Keratinocyte (primary cell): Measurements from ENCODE around the gene SRP54.

Source experiments
- EZH2 ChIP-seq: IDR thresholded peaks from one replicate; pipeline ENCODE4 v1.6.1; 2012; ENCODE audit warnings: inconsistent platforms, mild to moderate bottlenecking, low read length, moderate library complexity
- TF ChIP-seq, protein P1 (sequence below), 3 experiments: IDR thresholded peaks in 1 of 3; conservative IDR thresholded peaks in 1 of 3; optimal IDR thresholded peaks in 1 of 3; 2 replicates in 2 of 3; 3 replicates in 1 of 3; pipeline versions ENCODE3 to v1.5.1; 2011; ENCODE audit warnings: low read length in 3 of 3, mild to moderate bottlenecking in 3 of 3, moderate library complexity in 2 of 3, control low read depth in 1 of 3, inconsistent platforms in 1 of 3; ENCODE audit not compliant: insufficient read depth in 2 of 3; ENCODE audit errors: extremely low read depth in 1 of 3

DNA sequence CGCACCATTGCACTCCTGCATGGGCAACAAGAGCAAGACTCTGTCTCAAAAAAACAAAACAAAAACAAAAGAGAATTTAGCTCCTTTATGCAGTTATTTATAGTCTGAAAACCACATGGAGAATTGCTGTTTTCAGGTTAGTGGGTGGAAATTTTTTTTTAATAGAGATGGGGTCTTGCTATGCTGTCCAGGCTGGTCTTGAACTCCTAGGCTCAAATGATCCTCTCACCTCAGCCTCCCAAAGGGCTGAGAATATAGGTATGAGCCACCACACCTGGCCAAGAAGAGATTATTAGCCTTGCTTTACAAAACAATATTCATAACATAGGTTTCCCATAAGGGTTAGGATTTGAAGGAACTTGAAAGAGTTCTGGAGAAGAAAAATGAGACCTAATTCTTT lies 12.1 kb upstream of the SRP54 start:
- TF ChIP-seq EZH2 = no peak
- TF ChIP-seq, protein P1, sequence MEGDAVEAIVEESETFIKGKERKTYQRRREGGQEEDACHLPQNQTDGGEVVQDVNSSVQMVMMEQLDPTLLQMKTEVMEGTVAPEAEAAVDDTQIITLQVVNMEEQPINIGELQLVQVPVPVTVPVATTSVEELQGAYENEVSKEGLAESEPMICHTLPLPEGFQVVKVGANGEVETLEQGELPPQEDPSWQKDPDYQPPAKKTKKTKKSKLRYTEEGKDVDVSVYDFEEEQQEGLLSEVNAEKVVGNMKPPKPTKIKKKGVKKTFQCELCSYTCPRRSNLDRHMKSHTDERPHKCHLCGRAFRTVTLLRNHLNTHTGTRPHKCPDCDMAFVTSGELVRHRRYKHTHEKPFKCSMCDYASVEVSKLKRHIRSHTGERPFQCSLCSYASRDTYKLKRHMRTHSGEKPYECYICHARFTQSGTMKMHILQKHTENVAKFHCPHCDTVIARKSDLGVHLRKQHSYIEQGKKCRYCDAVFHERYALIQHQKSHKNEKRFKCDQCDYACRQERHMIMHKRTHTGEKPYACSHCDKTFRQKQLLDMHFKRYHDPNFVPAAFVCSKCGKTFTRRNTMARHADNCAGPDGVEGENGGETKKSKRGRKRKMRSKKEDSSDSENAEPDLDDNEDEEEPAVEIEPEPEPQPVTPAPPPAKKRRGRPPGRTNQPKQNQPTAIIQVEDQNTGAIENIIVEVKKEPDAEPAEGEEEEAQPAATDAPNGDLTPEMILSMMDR (optimal IDR thresholded peaks at IDR 0.05 in 1 of 3, IDR thresholded peaks at IDR 0.05 in 1 of 3, conservative IDR thresholded peaks at IDR 0.05 in 1 of 3; ENCODE audit: extremely low read depth in 1 of 3, insufficient read depth in 2 of 3, low read length in 3 of 3) = no peak
